HG03060 (cell line): ENCODE results near the gene LGR6.
"Not testable (repeated sequence)": the region's sequence is repeated elsewhere in the genome, so short reads cannot be mapped to it uniquely, and the experiment has no call there.

Source experiments
- ATAC-seq: cut with Tn5 transposase; IDR thresholded peaks from one replicate; pipeline ENCODE4 v1.9.1; 2021; ENCODE audit warnings: low read depth, moderate number of reproducible peaks; ENCODE audit not compliant: unreplicated experiment

LGR6 gene

GRCh38 chr1:202193614-202194327 lies at the start of gene LGR6:
Gene LGR6 (plus strand): TSS chr1:202193799. CDS start chr1:202193990, 191 bp downstream.
- no peak for ATAC-seq

- no peak for ATAC-seq
Observed at GRCh38 chr1:202144402-202145067, 49.1 kb upstream of the LGR6 start, which contains the start of gene ARL8A. Gene ARL8A (minus strand): TSS chr1:202144737. CDS start chr1:202144572, 165 bp downstream.

- ATAC-seq, result no peak
Observed at GRCh38 chr1:202145068-202145743, 48.4 kb upstream of the LGR6 start.

- ATAC-seq, result not testable (repeated sequence)
Observed at GRCh38 chr1:202145744-202146140, 47.9 kb upstream of the LGR6 start.

- ATAC-seq, result no peak
Observed at GRCh38 chr1:202146279-202146678, 47.3 kb upstream of the LGR6 start.

- no peak for ATAC-seq
Observed at GRCh38 chr1:202146993-202147392, 46.6 kb upstream of the LGR6 start.

GRCh38 chr1:202148391-202148790 lies 45.2 kb upstream of the LGR6 start:
- no peak for ATAC-seq

- no peak for ATAC-seq
Observed at GRCh38 chr1:202149566-202149965, 44.0 kb upstream of the LGR6 start.

GRCh38 chr1:202150187-202150586 lies 43.4 kb upstream of the LGR6 start:
- ATAC-seq, result no peak

GRCh38 chr1:202150602-202151001 lies 43.0 kb upstream of the LGR6 start:
- ATAC-seq, result no peak

- no peak for ATAC-seq
Observed at GRCh38 chr1:202151045-202151444, 42.6 kb upstream of the LGR6 start.

GRCh38 chr1:202152399-202152798 lies 41.2 kb upstream of the LGR6 start:
- ATAC-seq, result no peak

- no peak for ATAC-seq
Observed at GRCh38 chr1:202153284-202153683, 40.3 kb upstream of the LGR6 start.

GRCh38 chr1:202154148-202154765 lies 39.3 kb upstream of the LGR6 start:
- no peak for ATAC-seq

- no peak for ATAC-seq
Observed at GRCh38 chr1:202154766-202155477, 38.7 kb upstream of the LGR6 start.

GRCh38 chr1:202155478-202156021 lies 38.0 kb upstream of the LGR6 start:
- ATAC-seq, result no peak

GRCh38 chr1:202156590-202156989 lies 37.0 kb upstream of the LGR6 start:
- no peak for ATAC-seq

GRCh38 chr1:202157945-202158344 lies 35.7 kb upstream of the LGR6 start:
- no peak for ATAC-seq

- no peak for ATAC-seq
Observed at GRCh38 chr1:202158810-202159533, 34.6 kb upstream of the LGR6 start.
